ENCODE measurements around the gene ARHGAP20. TPM values are rescaled to one million over a fixed set of nuclear protein-coding genes. Genes with fewer than 3 reads are reported as not detected.

The ARHGAP20 gene
- total RNA-seq, 1 donor from 2014 or later: 0.11 TPM

- ChIA-PET CTCF (no interaction called here), POLR2A (no interaction called here)
- Mint-ChIP-seq H3K27ac (no peak overlapping the region), H3K4me3 (no peak overlapping the region), H3K36me3 (ENCODE audit: low read depth) (no peaks in the 10 kb centered on the region), H3K4me1 (peaks cover 9% of the 10 kb centered on the region), H3K9me3 (no peaks in the 10 kb centered on the region), H3K27me3 (peaks cover 33% of the 10 kb centered on the region)
- TF ChIP-seq CTCF (IDR thresholded peaks at IDR 0.05): no peak
- DNase-seq: no peak
- ATAC-seq (ENCODE audit: low read depth): peak; percentile 18
- intact Hi-C loops (cut with micrococcal nuclease): no loop called here
Observed at GRCh38 chr11:110730773-110731172, 18.5 kb upstream of the ARHGAP20 start.

GRCh38 chr11:110728883-110729282 is 16.6 kb upstream of the ARHGAP20 start:
- ATAC-seq (ENCODE audit: low read depth): no peak
- Mint-ChIP-seq H3K9me3 (no peaks in the 10 kb centered on the region), H3K36me3 (ENCODE audit: low read depth) (no peaks in the 10 kb centered on the region), H3K27me3 (peaks cover 25% of the 10 kb centered on the region), H3K27ac (no peak overlapping the region), H3K4me3 (no peak overlapping the region), H3K4me1 (peaks cover 9% of the 10 kb centered on the region)
- intact Hi-C loops (cut with micrococcal nuclease): no loop called here
- CTCF ChIA-PET: no interaction called here
- POLR2A ChIA-PET: no interaction called here
- no peak for DNase-seq
- TF ChIP-seq CTCF (IDR thresholded peaks at IDR 0.05): no peak

GRCh38 chr11:110728476-110728875 is 16.2 kb upstream of the ARHGAP20 start:
- Mint-ChIP-seq H3K4me1 (peaks cover 9% of the 10 kb centered on the region), H3K9me3 (no peaks in the 10 kb centered on the region), H3K27ac (no peak overlapping the region), H3K36me3 (ENCODE audit: low read depth) (no peaks in the 10 kb centered on the region), H3K27me3 (peaks cover 25% of the 10 kb centered on the region), H3K4me3 (no peak overlapping the region)
- no peak for DNase-seq
- TF ChIP-seq CTCF (IDR thresholded peaks at IDR 0.05): no peak
- no peak for ATAC-seq (ENCODE audit: low read depth)
- POLR2A ChIA-PET: no interaction called here
- intact Hi-C loops (cut with micrococcal nuclease): no loop called here
- CTCF ChIA-PET: no interaction called here

GRCh38 chr11:110724358-110724757 is 12.1 kb upstream of the ARHGAP20 start:
- POLR2A ChIA-PET: no interaction called here
- H3K4me3 Mint-ChIP-seq: no peak overlapping the region
- no peak for DNase-seq
- no peak for ATAC-seq (ENCODE audit: low read depth)
- no peak for TF ChIP-seq CTCF (IDR thresholded peaks at IDR 0.05)
- H3K4me1 Mint-ChIP-seq: no peaks in the 10 kb centered on the region
- H3K36me3 Mint-ChIP-seq (ENCODE audit: low read depth): no peaks in the 10 kb centered on the region
- intact Hi-C loops (cut with micrococcal nuclease): no loop called here
- H3K27ac Mint-ChIP-seq: no peak overlapping the region
- H3K9me3 Mint-ChIP-seq: no peaks in the 10 kb centered on the region
- H3K27me3 Mint-ChIP-seq: peaks cover 28% of the 10 kb centered on the region
- CTCF ChIA-PET: no interaction called here

GRCh38 chr11:110720431-110721275 is 8.4 kb upstream of the ARHGAP20 start:
- no peaks in the 10 kb centered on the region for H3K36me3 Mint-ChIP-seq (ENCODE audit: low read depth)
- H3K9me3 Mint-ChIP-seq: no peaks in the 10 kb centered on the region
- no peak for TF ChIP-seq CTCF (IDR thresholded peaks at IDR 0.05)
- no peak for DNase-seq
- intact Hi-C loops (cut with micrococcal nuclease): no loop called here
- no peaks in the 10 kb centered on the region for H3K4me1 Mint-ChIP-seq
- H3K27ac Mint-ChIP-seq: no peak overlapping the region
- POLR2A ChIA-PET: no interaction called here
- CTCF ChIA-PET: no interaction called here
- H3K4me3 Mint-ChIP-seq: no peak overlapping the region
- peaks cover 8% of the 10 kb centered on the region for H3K27me3 Mint-ChIP-seq
- ATAC-seq (ENCODE audit: low read depth): no peak

Measured in activated B cell treated with CpG ODN at 0.5 μM for 24 hours (primary cell).